ENCODE results near the gene EFCAB5. TPM values are rescaled to one million over a fixed set of nuclear protein-coding genes. Genes with fewer than 3 reads are reported as not detected.

Gene EFCAB5
- polyA plus RNA-seq, 1 of the 3 experiments (the other 2 are of a cell fraction) = 0.05 TPM

GRCh38 chr17:30000001-30000754 lies 58.7 kb downstream of the EFCAB5 start:
- H3K36me3 ChIP-seq (replicated peaks in 1 of 2; ENCODE audit: control insufficient read depth in 1 of 2, insufficient read depth in 2 of 2, low read length in 1 of 2) = no peaks in the 10 kb centered on the region
- H3K9me3 ChIP-seq = no peaks in the 10 kb centered on the region
- no peaks in the 10 kb centered on the region; a peak in 1 of 4 replicates for H3K4me1 ChIP-seq (ENCODE audit: control insufficient read depth in 1 of 2, insufficient read depth in 2 of 2, low read depth in 1 of 2, low read length in 1 of 2)
- no peaks in the 10 kb centered on the region for H3K27me3 ChIP-seq (ENCODE audit: insufficient read depth)
- WGBS (ENCODE audit: low lambda C conversion rate) = 66% methylated on average over 3 of the region's 3 CpGs
- no peak overlapping the region for H3K4me2 ChIP-seq
- H4K20me1 ChIP-seq (ENCODE audit: insufficient read depth) = no peaks in the 10 kb centered on the region
- H3K4me3 ChIP-seq (ENCODE audit: low read depth in 2 of 2, low read length in 1 of 2) = no peak overlapping the region
- H3K27ac ChIP-seq (ENCODE audit: low read depth in 2 of 2, low read length in 1 of 2) = no peak overlapping the region
- CTCF ChIA-PET = interaction anchor here (1.1 to 2.4 kb wide), 4 partner anchors 31 to 193 kb away, joined by 3 to 8 read pairs (median 4); no protein-coding TSS in a partner anchor
- TF ChIP-seq, protein P1, sequence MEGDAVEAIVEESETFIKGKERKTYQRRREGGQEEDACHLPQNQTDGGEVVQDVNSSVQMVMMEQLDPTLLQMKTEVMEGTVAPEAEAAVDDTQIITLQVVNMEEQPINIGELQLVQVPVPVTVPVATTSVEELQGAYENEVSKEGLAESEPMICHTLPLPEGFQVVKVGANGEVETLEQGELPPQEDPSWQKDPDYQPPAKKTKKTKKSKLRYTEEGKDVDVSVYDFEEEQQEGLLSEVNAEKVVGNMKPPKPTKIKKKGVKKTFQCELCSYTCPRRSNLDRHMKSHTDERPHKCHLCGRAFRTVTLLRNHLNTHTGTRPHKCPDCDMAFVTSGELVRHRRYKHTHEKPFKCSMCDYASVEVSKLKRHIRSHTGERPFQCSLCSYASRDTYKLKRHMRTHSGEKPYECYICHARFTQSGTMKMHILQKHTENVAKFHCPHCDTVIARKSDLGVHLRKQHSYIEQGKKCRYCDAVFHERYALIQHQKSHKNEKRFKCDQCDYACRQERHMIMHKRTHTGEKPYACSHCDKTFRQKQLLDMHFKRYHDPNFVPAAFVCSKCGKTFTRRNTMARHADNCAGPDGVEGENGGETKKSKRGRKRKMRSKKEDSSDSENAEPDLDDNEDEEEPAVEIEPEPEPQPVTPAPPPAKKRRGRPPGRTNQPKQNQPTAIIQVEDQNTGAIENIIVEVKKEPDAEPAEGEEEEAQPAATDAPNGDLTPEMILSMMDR (IDR thresholded peaks at IDR 0.05) = peak; percentile 38
- TF ChIP-seq RAD21 (IDR thresholded peaks at IDR 0.05; ENCODE audit: low read length) = peak; percentile 46
- TF ChIP-seq TEAD4 (IDR thresholded peaks at IDR 0.05; ENCODE audit: borderline replicate concordance, insufficient read depth) = no peak
- no peak for TF ChIP-seq RCOR1 (IDR thresholded peaks at IDR 0.05; ENCODE audit: low read length)
- no peak for DNase-seq
- no peak overlapping the region for H3K9ac ChIP-seq
- H3F3A ChIP-seq (replicated peaks; ENCODE audit: insufficient read depth) = peaks cover 4% of the 10 kb centered on the region
- no peaks in the 10 kb centered on the region for H3K79me2 ChIP-seq (ENCODE audit: insufficient read depth)
- H3K9me2 ChIP-seq = no peaks in the 10 kb centered on the region
- POLR2A ChIA-PET = no interaction called here
- H2AFZ ChIP-seq (ENCODE audit: low read depth) = no peak overlapping the region

GRCh38 chr17:30000755-30001257 lies 59.4 kb downstream of the EFCAB5 start:
- H3K4me3 ChIP-seq (ENCODE audit: low read depth in 2 of 2, low read length in 1 of 2) = no peak overlapping the region
- no peak overlapping the region for H3K9ac ChIP-seq
- no peak overlapping the region for H2AFZ ChIP-seq (ENCODE audit: low read depth)
- H3K27me3 ChIP-seq (ENCODE audit: insufficient read depth) = no peaks in the 10 kb centered on the region
- TF ChIP-seq, protein P2, sequence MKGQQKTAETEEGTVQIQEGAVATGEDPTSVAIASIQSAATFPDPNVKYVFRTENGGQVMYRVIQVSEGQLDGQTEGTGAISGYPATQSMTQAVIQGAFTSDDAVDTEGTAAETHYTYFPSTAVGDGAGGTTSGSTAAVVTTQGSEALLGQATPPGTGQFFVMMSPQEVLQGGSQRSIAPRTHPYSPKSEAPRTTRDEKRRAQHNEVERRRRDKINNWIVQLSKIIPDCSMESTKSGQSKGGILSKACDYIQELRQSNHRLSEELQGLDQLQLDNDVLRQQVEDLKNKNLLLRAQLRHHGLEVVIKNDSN (IDR thresholded peaks at IDR 0.05; ENCODE audit: borderline replicate concordance, low read depth) = no peak
- TF ChIP-seq MEF2A (IDR thresholded peaks at IDR 0.05; ENCODE audit: borderline replicate concordance, low read depth) = no peak
- no peak for TF ChIP-seq RCOR1 (IDR thresholded peaks at IDR 0.05; ENCODE audit: low read length)
- no peak for TF ChIP-seq FOXJ3 (CRISPR knock-in tag; IDR thresholded peaks at IDR 0.05)
- no peak for TF ChIP-seq NFIC (IDR thresholded peaks at IDR 0.05; ENCODE audit: borderline replicate concordance)
- TF ChIP-seq, protein P3, sequence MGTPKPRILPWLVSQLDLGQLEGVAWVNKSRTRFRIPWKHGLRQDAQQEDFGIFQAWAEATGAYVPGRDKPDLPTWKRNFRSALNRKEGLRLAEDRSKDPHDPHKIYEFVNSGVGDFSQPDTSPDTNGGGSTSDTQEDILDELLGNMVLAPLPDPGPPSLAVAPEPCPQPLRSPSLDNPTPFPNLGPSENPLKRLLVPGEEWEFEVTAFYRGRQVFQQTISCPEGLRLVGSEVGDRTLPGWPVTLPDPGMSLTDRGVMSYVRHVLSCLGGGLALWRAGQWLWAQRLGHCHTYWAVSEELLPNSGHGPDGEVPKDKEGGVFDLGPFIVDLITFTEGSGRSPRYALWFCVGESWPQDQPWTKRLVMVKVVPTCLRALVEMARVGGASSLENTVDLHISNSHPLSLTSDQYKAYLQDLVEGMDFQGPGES (IDR thresholded peaks at IDR 0.05; ENCODE audit: low read depth, low read length) = no peak
- TF ChIP-seq EP300 (IDR thresholded peaks at IDR 0.05; ENCODE audit: borderline replicate concordance in 1 of 2, low read depth in 1 of 2, low read length in 1 of 2) = no peak
- TF ChIP-seq MAX (IDR thresholded peaks at IDR 0.05; ENCODE audit: low read depth) = no peak
- no peak for TF ChIP-seq EZH2phosphoT487 (IDR thresholded peaks at IDR 0.05; ENCODE audit: borderline replicate concordance, low read depth)
- TF ChIP-seq TEAD4 (IDR thresholded peaks at IDR 0.05; ENCODE audit: borderline replicate concordance, insufficient read depth) = no peak
- no peak for TF ChIP-seq SIN3A (IDR thresholded peaks at IDR 0.05; ENCODE audit: borderline replicate concordance, low read depth, low read length)
- no peaks in the 10 kb centered on the region for H3K9me3 ChIP-seq
- no peaks in the 10 kb centered on the region for H4K20me1 ChIP-seq (ENCODE audit: insufficient read depth)
- no peaks in the 10 kb centered on the region for H3K36me3 ChIP-seq (replicated peaks in 1 of 2; ENCODE audit: control insufficient read depth in 1 of 2, insufficient read depth in 2 of 2, low read length in 1 of 2)
- no peaks in the 10 kb centered on the region for H3K79me2 ChIP-seq (ENCODE audit: insufficient read depth)
- no peak overlapping the region for H3K4me2 ChIP-seq
- peaks cover 0 to 1% of the 10 kb centered on the region in 2 experiments; a peak in 1 of 4 replicates for H3K4me1 ChIP-seq (ENCODE audit: control insufficient read depth in 1 of 2, insufficient read depth in 2 of 2, low read depth in 1 of 2, low read length in 1 of 2)
- WGBS (ENCODE audit: low lambda C conversion rate) = 71% methylated on average over 2 of the region's 2 CpGs
- no peak for DNase-seq
- POLR2A ChIA-PET = no interaction called here
- H3K27ac ChIP-seq (ENCODE audit: low read depth in 2 of 2, low read length in 1 of 2) = no peak overlapping the region
- peaks cover 4% of the 10 kb centered on the region for H3F3A ChIP-seq (replicated peaks; ENCODE audit: insufficient read depth)
- H3K9me2 ChIP-seq = no peaks in the 10 kb centered on the region
- CTCF ChIA-PET = interaction anchor here (1.1 kb wide), 1 partner anchor 31 kb away, joined by 3 read pairs; no protein-coding TSS in a partner anchor
